ENCODE measurements around the gene UBR4.

UBR4 gene

GRCh38 chr1:19064906-19065450 lies 145.1 kb downstream of the UBR4 start:
- Histone ChIP-seq H3K4me3 (ENCODE audit: low read length in 2 of 2) (no peak overlapping the region), H3K36me3 (ENCODE audit: control insufficient read depth in 2 of 2, insufficient read depth in 2 of 2, low read length in 2 of 2) (no peaks in the 10 kb centered on the region), H3K4me1 (ENCODE audit: control insufficient read depth, insufficient read depth, low read length) (peaks cover 12% of the 10 kb centered on the region), H3K27me3 (ENCODE audit: control insufficient read depth in 1 of 2, insufficient read depth in 2 of 2, low read length in 2 of 2) (peaks cover 0 to 2% of the 10 kb centered on the region in 2 donors), H3K9me3 (ENCODE audit: control insufficient read depth in 2 of 2, low read length in 2 of 2) (no peaks in the 10 kb centered on the region), H3K9ac (ENCODE audit: low read length in 2 of 2) (no peak overlapping the region), H3K27ac (ENCODE audit: low read length) (no peak overlapping the region)

GRCh38 chr1:19063122-19063521 lies 146.9 kb downstream of the UBR4 start:
- H3K27ac ChIP-seq (ENCODE audit: low read length), result no peak overlapping the region
- H3K27me3 ChIP-seq (ENCODE audit: control insufficient read depth in 1 of 2, insufficient read depth in 2 of 2, low read length in 2 of 2), result peaks cover 8 to 9% of the 10 kb centered on the region in 2 donors
- no peaks in the 10 kb centered on the region for H3K9me3 ChIP-seq (ENCODE audit: control insufficient read depth in 2 of 2, low read length in 2 of 2)
- no peak overlapping the region for H3K9ac ChIP-seq (ENCODE audit: low read length in 2 of 2)
- peaks cover 12% of the 10 kb centered on the region for H3K4me1 ChIP-seq (ENCODE audit: control insufficient read depth, insufficient read depth, low read length)
- H3K4me3 ChIP-seq (ENCODE audit: low read length in 2 of 2), result no peak overlapping the region
- no peaks in the 10 kb centered on the region for H3K36me3 ChIP-seq (ENCODE audit: control insufficient read depth in 2 of 2, insufficient read depth in 2 of 2, low read length in 2 of 2)

- Histone ChIP-seq H3K27me3 (ENCODE audit: control insufficient read depth in 1 of 2, insufficient read depth in 2 of 2, low read length in 2 of 2) (peaks cover 9 to 13% of the 10 kb centered on the region in 2 donors), H3K36me3 (ENCODE audit: control insufficient read depth in 2 of 2, insufficient read depth in 2 of 2, low read length in 2 of 2) (no peaks in the 10 kb centered on the region), H3K4me3 (ENCODE audit: low read length in 2 of 2) (no peak overlapping the region), H3K4me1 (ENCODE audit: control insufficient read depth, insufficient read depth, low read length) (peaks cover 8% of the 10 kb centered on the region), H3K27ac (ENCODE audit: low read length) (no peak overlapping the region), H3K9ac (ENCODE audit: low read length in 2 of 2) (no peak overlapping the region), H3K9me3 (ENCODE audit: control insufficient read depth in 2 of 2, low read length in 2 of 2) (no peaks in the 10 kb centered on the region)
These were observed 147.6 kb downstream of the UBR4 start for GRCh38 chr1:19062258-19063029.

- peaks cover 9 to 17% of the 10 kb centered on the region in 2 donors for H3K27me3 ChIP-seq (ENCODE audit: control insufficient read depth in 1 of 2, insufficient read depth in 2 of 2, low read length in 2 of 2)
- H3K9me3 ChIP-seq (ENCODE audit: control insufficient read depth in 2 of 2, low read length in 2 of 2), result no peaks in the 10 kb centered on the region
- peaks cover 2% of the 10 kb centered on the region for H3K4me1 ChIP-seq (ENCODE audit: control insufficient read depth, insufficient read depth, low read length)
- no peaks in the 10 kb centered on the region for H3K36me3 ChIP-seq (ENCODE audit: control insufficient read depth in 2 of 2, insufficient read depth in 2 of 2, low read length in 2 of 2)
- no peak overlapping the region for H3K4me3 ChIP-seq (ENCODE audit: low read length in 2 of 2)
- H3K9ac ChIP-seq (ENCODE audit: low read length in 2 of 2), result no peak overlapping the region
- no peak overlapping the region for H3K27ac ChIP-seq (ENCODE audit: low read length)
These were observed 148.3 kb downstream of the UBR4 start for GRCh38 chr1:19061798-19062197.

- H3K27me3 ChIP-seq (ENCODE audit: control insufficient read depth in 1 of 2, insufficient read depth in 2 of 2, low read length in 2 of 2), result peaks cover 9 to 17% of the 10 kb centered on the region in 2 donors
- H3K36me3 ChIP-seq (ENCODE audit: control insufficient read depth in 2 of 2, insufficient read depth in 2 of 2, low read length in 2 of 2), result no peaks in the 10 kb centered on the region
- no peak overlapping the region for H3K4me3 ChIP-seq (ENCODE audit: low read length in 2 of 2)
- no peak overlapping the region for H3K9ac ChIP-seq (ENCODE audit: low read length in 2 of 2)
- no peaks in the 10 kb centered on the region for H3K9me3 ChIP-seq (ENCODE audit: control insufficient read depth in 2 of 2, low read length in 2 of 2)
- H3K4me1 ChIP-seq (ENCODE audit: control insufficient read depth, insufficient read depth, low read length), result no peaks in the 10 kb centered on the region
- H3K27ac ChIP-seq (ENCODE audit: low read length), result no peak overlapping the region
These were observed 148.7 kb downstream of the UBR4 start for GRCh38 chr1:19061343-19061742.

- no peak overlapping the region for H3K27ac ChIP-seq (ENCODE audit: low read length)
- H3K27me3 ChIP-seq (ENCODE audit: control insufficient read depth in 1 of 2, insufficient read depth in 2 of 2, low read length in 2 of 2), result peaks cover 14 to 18% of the 10 kb centered on the region in 2 donors
- H3K9me3 ChIP-seq (ENCODE audit: control insufficient read depth in 2 of 2, low read length in 2 of 2), result no peaks in the 10 kb centered on the region
- H3K36me3 ChIP-seq (ENCODE audit: control insufficient read depth in 2 of 2, insufficient read depth in 2 of 2, low read length in 2 of 2), result no peaks in the 10 kb centered on the region
- no peaks in the 10 kb centered on the region for H3K4me1 ChIP-seq (ENCODE audit: control insufficient read depth, insufficient read depth, low read length)
- no peak overlapping the region for H3K4me3 ChIP-seq (ENCODE audit: low read length in 2 of 2)
- H3K9ac ChIP-seq (ENCODE audit: low read length in 2 of 2), result no peak overlapping the region
These were observed 150.3 kb downstream of the UBR4 start for GRCh38 chr1:19059773-19060172.

- Histone ChIP-seq H3K4me1 (ENCODE audit: control insufficient read depth, insufficient read depth, low read length) (no peaks in the 10 kb centered on the region), H3K27me3 (ENCODE audit: control insufficient read depth in 1 of 2, insufficient read depth in 2 of 2, low read length in 2 of 2) (peaks cover 27 to 31% of the 10 kb centered on the region in 2 donors), H3K27ac (ENCODE audit: low read length) (no peak overlapping the region), H3K36me3 (ENCODE audit: control insufficient read depth in 2 of 2, insufficient read depth in 2 of 2, low read length in 2 of 2) (no peaks in the 10 kb centered on the region), H3K9me3 (ENCODE audit: control insufficient read depth in 2 of 2, low read length in 2 of 2) (no peaks in the 10 kb centered on the region), H3K9ac (ENCODE audit: low read length in 2 of 2) (no peak overlapping the region), H3K4me3 (ENCODE audit: low read length in 2 of 2) (no peak overlapping the region)
These were observed 151.6 kb downstream of the UBR4 start for GRCh38 chr1:19058476-19058797.

GRCh38 chr1:19057784-19058475 lies 152.1 kb downstream of the UBR4 start:
- Histone ChIP-seq H3K4me3 (ENCODE audit: low read length in 2 of 2) (no peak overlapping the region), H3K9ac (ENCODE audit: low read length in 2 of 2) (no peak overlapping the region), H3K27me3 (ENCODE audit: control insufficient read depth in 1 of 2, insufficient read depth in 2 of 2, low read length in 2 of 2) (peaks cover 27 to 33% of the 10 kb centered on the region in 2 donors), H3K27ac (ENCODE audit: low read length) (no peak overlapping the region), H3K9me3 (ENCODE audit: control insufficient read depth in 2 of 2, low read length in 2 of 2) (no peaks in the 10 kb centered on the region), H3K4me1 (ENCODE audit: control insufficient read depth, insufficient read depth, low read length) (no peaks in the 10 kb centered on the region), H3K36me3 (ENCODE audit: control insufficient read depth in 2 of 2, insufficient read depth in 2 of 2, low read length in 2 of 2) (no peaks in the 10 kb centered on the region)

- Histone ChIP-seq H3K27me3 (ENCODE audit: control insufficient read depth in 1 of 2, insufficient read depth in 2 of 2, low read length in 2 of 2) (peaks cover 32 to 33% of the 10 kb centered on the region in 2 donors), H3K9me3 (ENCODE audit: control insufficient read depth in 2 of 2, low read length in 2 of 2) (no peaks in the 10 kb centered on the region), H3K4me1 (ENCODE audit: control insufficient read depth, insufficient read depth, low read length) (no peaks in the 10 kb centered on the region), H3K36me3 (ENCODE audit: control insufficient read depth in 2 of 2, insufficient read depth in 2 of 2, low read length in 2 of 2) (no peaks in the 10 kb centered on the region), H3K9ac (ENCODE audit: low read length in 2 of 2) (no peak overlapping the region), H3K27ac (ENCODE audit: low read length) (no peak overlapping the region), H3K4me3 (ENCODE audit: low read length in 2 of 2) (no peak overlapping the region)
These were observed 152.8 kb downstream of the UBR4 start for GRCh38 chr1:19057182-19057779.

GRCh38 chr1:19055701-19056100 lies 154.4 kb downstream of the UBR4 start:
- H3K27ac ChIP-seq (ENCODE audit: low read length), result no peak overlapping the region

More at GRCh38 chr1:19055701-19056100, 154.4 kb downstream of the UBR4 start:
- no peak overlapping the region for H3K4me3 ChIP-seq (ENCODE audit: low read length in 2 of 2)
- no peaks in the 10 kb centered on the region for H3K9me3 ChIP-seq (ENCODE audit: control insufficient read depth in 2 of 2, low read length in 2 of 2)
- peaks cover 32 to 33% of the 10 kb centered on the region in 2 donors for H3K27me3 ChIP-seq (ENCODE audit: control insufficient read depth in 1 of 2, insufficient read depth in 2 of 2, low read length in 2 of 2)
- no peak overlapping the region for H3K9ac ChIP-seq (ENCODE audit: low read length in 2 of 2)
- no peaks in the 10 kb centered on the region for H3K36me3 ChIP-seq (ENCODE audit: control insufficient read depth in 2 of 2, insufficient read depth in 2 of 2, low read length in 2 of 2)
- H3K4me1 ChIP-seq (ENCODE audit: control insufficient read depth, insufficient read depth, low read length), result no peaks in the 10 kb centered on the region
